Activated T-helper 2 cell treated with anti-CD3 and anti-CD28 coated beads, Interferon-gamma antibody, Interleukin-2, Interleukin-4, amounts not matched to agents 10 μg/mL and 5 μg/mL and 100 μg/mL, durations not matched to agents 14 hours and 24 hours and 36 hours (primary cell): ENCODE results near the gene USP13. TPM values are rescaled to one million over a fixed set of nuclear protein-coding genes. Genes with fewer than 3 reads are reported as not detected.

Experiments used
- DNase-seq: peaks from one replicate; pipeline ENCODE4 v3.0.0; 2021; ENCODE audit warnings: low spot score
- H3K27ac Mint-ChIP-seq: one replicate; pipeline ENCODE4 v1.8.0; 2021; ENCODE audit warnings: mixed read lengths
- H3K27me3 Mint-ChIP-seq: one replicate; pipeline ENCODE4 v1.8.0; 2021; ENCODE audit warnings: low read depth, mixed read lengths
- H3K36me3 Mint-ChIP-seq: one replicate; pipeline ENCODE4 v1.8.0; 2021; ENCODE audit warnings: low read depth, mixed read lengths
- H3K4me1 Mint-ChIP-seq: one replicate; pipeline ENCODE4 v1.8.0; 2021; ENCODE audit warnings: low read depth, mixed read lengths
- H3K4me3 Mint-ChIP-seq: one replicate; pipeline ENCODE4 v1.8.0; 2021; ENCODE audit warnings: low read depth, mild to moderate bottlenecking, moderate library complexity, mixed read lengths
- H3K9me3 Mint-ChIP-seq: one replicate; pipeline ENCODE4 v1.8.0; 2021; ENCODE audit warnings: mixed read lengths
- intact Hi-C: fragments of 100-400 bp; cut with micrococcal nuclease; formaldehyde crosslinking; loops from one replicate; pipeline ENCODE4 v1.15.1; 2023
- total RNA-seq: library from RNA; stranded (reverse); gene quantifications from 2 replicates; pipeline ENCODE4 v1.2.3, GENCODE V29; 2022

USP13 gene
- total RNA-seq, 1 donor from 2014 or later: 17.0 TPM

- no peaks in the 10 kb centered on the region for H3K9me3 Mint-ChIP-seq
- no peak overlapping the region for H3K27ac Mint-ChIP-seq
- no peak overlapping the region for H3K4me3 Mint-ChIP-seq
- DNase-seq: no peak
- H3K27me3 Mint-ChIP-seq: peaks cover 10% of the 10 kb centered on the region
- intact Hi-C loops: no loop called here
- H3K36me3 Mint-ChIP-seq: no peaks in the 10 kb centered on the region
- no peaks in the 10 kb centered on the region for H3K4me1 Mint-ChIP-seq
These were observed 153.3 kb downstream of the USP13 start for GRCh38 chr3:179806177-179806576.

GRCh38 chr3:179807588-179807987 is 154.7 kb downstream of the USP13 start:
- Mint-ChIP-seq H3K27me3 (peaks cover 10% of the 10 kb centered on the region), H3K4me1 (peaks cover 4% of the 10 kb centered on the region), H3K4me3 (no peak overlapping the region), H3K27ac (no peak overlapping the region), H3K36me3 (no peaks in the 10 kb centered on the region), H3K9me3 (no peaks in the 10 kb centered on the region)
- DNase-seq: no peak
- intact Hi-C loops: no loop called here

GRCh38 chr3:179809639-179810038 is 156.8 kb downstream of the USP13 start:
- no peak for DNase-seq
- H3K9me3 Mint-ChIP-seq: no peaks in the 10 kb centered on the region
- no peak overlapping the region for H3K27ac Mint-ChIP-seq
- no peak overlapping the region for H3K4me3 Mint-ChIP-seq
- peaks cover 6% of the 10 kb centered on the region for H3K27me3 Mint-ChIP-seq
- intact Hi-C loops: no loop called here
- peaks cover 4% of the 10 kb centered on the region for H3K4me1 Mint-ChIP-seq
- no peaks in the 10 kb centered on the region for H3K36me3 Mint-ChIP-seq

DNA sequence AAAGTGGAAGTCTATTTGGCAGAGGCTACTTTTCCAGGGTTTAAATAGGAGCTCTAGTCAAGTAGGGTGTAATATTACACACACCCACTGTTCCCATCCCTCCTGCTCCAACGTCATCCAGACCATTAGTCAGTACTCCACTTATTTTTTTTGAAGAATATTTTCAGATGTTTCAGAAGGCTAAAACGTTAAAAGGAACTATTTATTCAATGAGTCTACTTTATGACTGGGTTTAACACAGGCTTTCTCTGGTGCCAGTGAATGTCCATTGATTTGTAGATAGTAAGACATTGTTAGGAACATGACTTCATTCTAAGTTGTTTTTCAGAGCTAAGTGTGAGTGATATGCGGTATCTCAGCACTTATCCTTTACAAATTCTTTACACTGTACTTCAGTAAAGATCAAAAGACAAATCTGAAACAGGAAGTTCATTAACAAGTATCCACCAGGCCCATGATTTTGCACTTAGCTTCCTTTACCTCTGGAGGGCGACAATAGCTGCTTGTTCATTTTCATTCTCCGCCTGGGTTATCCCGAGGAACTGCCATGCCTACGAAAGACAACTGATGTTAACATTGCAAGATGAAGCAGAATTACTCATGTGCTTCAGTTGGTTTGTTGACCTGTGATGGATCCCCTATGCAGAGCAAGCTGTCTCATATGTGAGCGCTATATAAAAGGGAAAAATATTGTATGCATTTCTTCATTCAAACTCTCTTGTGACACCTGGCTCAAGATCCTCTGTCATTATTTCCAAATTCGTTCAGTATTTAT is 158.7 kb downstream of the USP13 start:
- no peaks in the 10 kb centered on the region for H3K9me3 Mint-ChIP-seq
- H3K4me1 Mint-ChIP-seq: peaks cover 4% of the 10 kb centered on the region
- no peaks in the 10 kb centered on the region for H3K27me3 Mint-ChIP-seq
- intact Hi-C loops: no loop called here
- no peaks in the 10 kb centered on the region for H3K36me3 Mint-ChIP-seq
- H3K27ac Mint-ChIP-seq: no peak overlapping the region
- H3K4me3 Mint-ChIP-seq: no peak overlapping the region
- peak; percentile 9 for DNase-seq

DNA sequence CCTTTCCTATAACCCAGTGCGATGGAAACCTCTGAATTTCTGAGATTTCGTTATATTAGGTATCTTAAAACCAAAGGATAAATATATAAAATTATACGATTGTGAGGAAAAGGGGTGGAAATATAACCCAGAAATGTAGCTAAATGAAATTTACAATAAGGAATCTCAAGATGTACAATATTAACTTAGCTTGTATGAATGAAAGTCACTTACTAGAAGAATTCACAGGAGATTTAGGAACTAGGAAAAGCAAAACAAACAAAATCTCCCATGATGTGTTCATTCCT is 159.2 kb downstream of the USP13 start:
- DNase-seq: no peak
- peaks cover 4% of the 10 kb centered on the region for H3K4me1 Mint-ChIP-seq
- no peak overlapping the region for H3K4me3 Mint-ChIP-seq
- intact Hi-C loops: no loop called here
- no peaks in the 10 kb centered on the region for H3K27me3 Mint-ChIP-seq
- no peaks in the 10 kb centered on the region for H3K9me3 Mint-ChIP-seq
- no peak overlapping the region for H3K27ac Mint-ChIP-seq
- no peaks in the 10 kb centered on the region for H3K36me3 Mint-ChIP-seq

DNA sequence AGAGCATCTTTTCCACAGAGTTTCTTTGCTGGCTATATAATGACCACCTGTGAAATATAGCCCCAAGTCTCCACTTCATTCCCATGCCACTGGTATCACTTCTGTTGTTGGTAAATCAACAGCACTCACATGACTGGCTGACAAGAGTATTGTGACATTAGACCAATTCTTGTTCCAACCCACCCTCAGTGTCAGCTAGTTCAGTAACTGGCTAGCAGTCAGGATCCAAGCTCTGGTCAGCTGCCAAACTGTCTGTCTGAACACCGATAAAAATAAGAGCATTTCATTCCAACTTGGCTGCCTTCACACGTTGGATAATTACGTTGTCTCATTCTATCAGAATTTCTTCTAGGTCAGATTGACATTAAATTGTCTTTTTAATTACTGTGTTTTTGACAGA is 166.5 kb downstream of the USP13 start:
- H3K27ac Mint-ChIP-seq: no peak overlapping the region
- no peaks in the 10 kb centered on the region for H3K4me1 Mint-ChIP-seq
- H3K27me3 Mint-ChIP-seq: peaks cover 10% of the 10 kb centered on the region
- DNase-seq: no peak
- H3K9me3 Mint-ChIP-seq: no peaks in the 10 kb centered on the region
- intact Hi-C loops: no loop called here
- no peak overlapping the region for H3K4me3 Mint-ChIP-seq
- no peaks in the 10 kb centered on the region for H3K36me3 Mint-ChIP-seq

- Mint-ChIP-seq H3K27me3 (peaks cover 17% of the 10 kb centered on the region), H3K27ac (no peak overlapping the region), H3K9me3 (no peaks in the 10 kb centered on the region), H3K36me3 (no peaks in the 10 kb centered on the region), H3K4me1 (no peaks in the 10 kb centered on the region), H3K4me3 (no peak overlapping the region)
- no peak for DNase-seq
- intact Hi-C loops: no loop called here
These were observed 169.5 kb downstream of the USP13 start for GRCh38 chr3:179822296-179822695.

- no peak for DNase-seq
- no peak overlapping the region for H3K4me3 Mint-ChIP-seq
- no peaks in the 10 kb centered on the region for H3K9me3 Mint-ChIP-seq
- no peaks in the 10 kb centered on the region for H3K36me3 Mint-ChIP-seq
- intact Hi-C loops: no loop called here
- H3K4me1 Mint-ChIP-seq: no peaks in the 10 kb centered on the region
- H3K27me3 Mint-ChIP-seq: peaks cover 16% of the 10 kb centered on the region
- no peak overlapping the region for H3K27ac Mint-ChIP-seq
These were observed 172.8 kb downstream of the USP13 start for GRCh38 chr3:179825527-179826246.

- intact Hi-C loops: no loop called here
- Mint-ChIP-seq H3K4me1 (no peaks in the 10 kb centered on the region), H3K4me3 (no peak overlapping the region), H3K9me3 (no peaks in the 10 kb centered on the region), H3K27ac (no peak overlapping the region), H3K36me3 (no peaks in the 10 kb centered on the region), H3K27me3 (peaks cover 15% of the 10 kb centered on the region)
- DNase-seq: no peak
These were observed 173.4 kb downstream of the USP13 start for GRCh38 chr3:179826247-179826637.

- no peak for DNase-seq
- peaks cover 13% of the 10 kb centered on the region for H3K27me3 Mint-ChIP-seq
- intact Hi-C loops: no loop called here
- no peak overlapping the region for H3K27ac Mint-ChIP-seq
- no peaks in the 10 kb centered on the region for H3K4me1 Mint-ChIP-seq
- H3K36me3 Mint-ChIP-seq: no peaks in the 10 kb centered on the region
- no peak overlapping the region for H3K4me3 Mint-ChIP-seq
- H3K9me3 Mint-ChIP-seq: no peaks in the 10 kb centered on the region
These were observed 175.9 kb downstream of the USP13 start for GRCh38 chr3:179828738-179829137.

DNA sequence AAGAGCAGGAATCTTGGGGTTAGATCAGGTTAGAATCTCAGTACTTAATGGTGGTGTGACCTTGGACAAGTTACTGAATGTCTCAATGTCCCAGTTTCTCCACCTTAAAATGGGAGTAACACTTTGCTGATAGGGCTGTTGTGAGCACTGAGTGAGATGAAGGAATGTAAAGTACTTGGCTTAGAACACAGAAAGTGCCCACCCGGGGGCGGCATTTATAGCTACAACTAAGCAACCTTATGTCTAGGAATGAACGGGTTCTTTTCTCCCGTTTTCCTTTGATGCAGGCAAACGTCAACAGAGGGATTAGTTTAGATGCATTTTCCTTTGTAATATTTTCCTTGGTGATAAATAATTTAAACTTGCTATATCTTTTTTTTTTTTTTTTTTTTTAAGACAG is 176.6 kb downstream of the USP13 start:
- Mint-ChIP-seq H3K4me3 (no peak overlapping the region), H3K9me3 (no peaks in the 10 kb centered on the region)
- intact Hi-C loops: no loop called here

DNA sequence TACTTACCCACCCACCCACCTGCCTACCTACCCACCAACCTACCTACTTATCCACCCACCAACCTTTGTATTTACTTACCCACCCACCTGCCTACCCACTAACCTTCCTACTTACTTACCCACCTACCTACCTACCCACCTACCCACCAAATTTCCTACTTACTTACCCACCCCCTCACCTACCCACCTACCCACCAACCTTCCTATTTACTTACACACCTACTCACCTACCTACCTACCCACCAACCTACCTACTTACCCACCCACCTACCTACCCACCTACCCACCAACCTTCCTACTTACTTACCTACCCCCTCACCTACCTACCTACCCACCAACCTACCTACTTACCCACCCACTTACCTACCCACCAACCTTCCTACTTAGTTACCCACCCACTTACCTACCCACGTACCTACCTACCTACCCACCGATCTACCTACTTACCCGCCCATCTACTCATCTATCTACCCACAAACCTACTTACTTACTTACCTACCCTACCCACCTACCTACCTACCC is 179.6 kb downstream of the USP13 start:
- intact Hi-C loops: no loop called here
- no peak overlapping the region for H3K4me3 Mint-ChIP-seq
- H3K36me3 Mint-ChIP-seq: no peaks in the 10 kb centered on the region
- no peak for DNase-seq
- no peaks in the 10 kb centered on the region for H3K9me3 Mint-ChIP-seq
- H3K4me1 Mint-ChIP-seq: no peaks in the 10 kb centered on the region
- peaks cover 6% of the 10 kb centered on the region for H3K27me3 Mint-ChIP-seq
- no peak overlapping the region for H3K27ac Mint-ChIP-seq

More for the DNA sequence above, 176.6 kb downstream of the USP13 start:
- no peaks in the 10 kb centered on the region for H3K36me3 Mint-ChIP-seq
- H3K27me3 Mint-ChIP-seq: peaks cover 13% of the 10 kb centered on the region
- H3K27ac Mint-ChIP-seq: no peak overlapping the region
- no peaks in the 10 kb centered on the region for H3K4me1 Mint-ChIP-seq
- no peak for DNase-seq

- H3K4me3 Mint-ChIP-seq: no peak overlapping the region
- DNase-seq: no peak
- no peak overlapping the region for H3K27ac Mint-ChIP-seq
- no peaks in the 10 kb centered on the region for H3K4me1 Mint-ChIP-seq
- peaks cover 3% of the 10 kb centered on the region for H3K27me3 Mint-ChIP-seq
- intact Hi-C loops: no loop called here
- H3K36me3 Mint-ChIP-seq: no peaks in the 10 kb centered on the region
- H3K9me3 Mint-ChIP-seq: no peaks in the 10 kb centered on the region
These were observed 180.5 kb downstream of the USP13 start for GRCh38 chr3:179833294-179833693.
